Measurements from ENCODE around the gene RARA.

- TF ChIP-seq SUZ12 (IDR thresholded peaks at IDR 0.05; ENCODE audit: extremely low read depth, insufficient read depth, insufficient read length) = no peak
- TF ChIP-seq YY1 (IDR thresholded peaks at IDR 0.05; ENCODE audit: insufficient read depth, insufficient read length) = no peak
- no peak for TF ChIP-seq ZNF274 (IDR thresholded peaks at IDR 0.05; ENCODE audit: low read depth, low read length)
These were observed 73.3 kb downstream of the RARA start for GRCh38 chr17:40382251-40382650.
